Trophoblast cell (in vitro differentiated cells and primary cell): Measurements from ENCODE around the gene TIMP3.

ENCODE experiments used
- DNase-seq, 2 donors: peaks; one replicate each; pipeline ENCODE4 v3.0.0-alpha.2; 2016
- H2AFZ ChIP-seq: 2 replicates; pipeline ENCODE4 v1.6.1; 2013; ENCODE audit warnings: low read length, moderate library complexity, mild to moderate bottlenecking; ENCODE audit not compliant: insufficient read depth, poor library complexity
- H2AK5ac ChIP-seq: 2 replicates; pipeline ENCODE4 v1.6.1; 2013; ENCODE audit warnings: mild to moderate bottlenecking, low read length
- H2BK120ac ChIP-seq: 2 replicates; pipeline ENCODE4 v1.6.1; 2013; ENCODE audit warnings: low read length, mild to moderate bottlenecking, moderate library complexity; ENCODE audit not compliant: insufficient read depth, poor library complexity
- H2BK12ac ChIP-seq: 2 replicates; pipeline ENCODE4 v1.6.1; 2013; ENCODE audit warnings: mild to moderate bottlenecking, low read length, moderate library complexity
- H2BK5ac ChIP-seq: 2 replicates; pipeline ENCODE4 v1.6.1; 2013; ENCODE audit warnings: low read length, low read depth, moderate library complexity, mild to moderate bottlenecking; ENCODE audit not compliant: poor library complexity
- H3K14ac ChIP-seq: 2 replicates; pipeline ENCODE4 v1.6.1; 2013; ENCODE audit warnings: mild to moderate bottlenecking, low read length
- H3K18ac ChIP-seq: 2 replicates; pipeline ENCODE4 v1.6.1; 2013; ENCODE audit warnings: mild to moderate bottlenecking, low read length
- H3K23ac ChIP-seq: 2 replicates; pipeline ENCODE4 v1.6.1; 2013; ENCODE audit warnings: low read length
- H3K27ac ChIP-seq: 2 replicates; pipeline ENCODE4 v1.5.1; 2013; ENCODE audit warnings: low read depth, mild to moderate bottlenecking, inconsistent platforms, low read length, moderate library complexity
- H3K27me3 ChIP-seq: 2 replicates; pipeline ENCODE4 v1.6.1; 2013; ENCODE audit warnings: inconsistent platforms, mild to moderate bottlenecking, low read length, moderate library complexity; ENCODE audit not compliant: insufficient read depth
- H3K36me3 ChIP-seq, 2 experiments: 1 replicate in 1 of 2; 2 replicates in 1 of 2; pipeline ENCODE4 v1.6.1; 2013; ENCODE audit warnings: low read length in 2 of 2, mild to moderate bottlenecking in 2 of 2, moderate library complexity in 1 of 2; ENCODE audit not compliant: insufficient read depth in 2 of 2, control insufficient read depth in 1 of 2
- H3K4ac ChIP-seq: 2 replicates; pipeline ENCODE4 v1.6.1; 2013; ENCODE audit warnings: low read depth, mild to moderate bottlenecking, low read length, moderate library complexity
- H3K4me1 ChIP-seq, 2 experiments: 1 replicate in 1 of 2; 2 replicates in 1 of 2; pipeline ENCODE4 v1.6.1; 2013; ENCODE audit warnings: low read length in 2 of 2, mild to moderate bottlenecking in 2 of 2, moderate library complexity in 1 of 2; ENCODE audit not compliant: insufficient read depth in 2 of 2, control insufficient read depth in 1 of 2
- H3K4me2 ChIP-seq: 2 replicates; pipeline ENCODE4 v1.6.1; 2013; ENCODE audit warnings: inconsistent platforms, mild to moderate bottlenecking, low read length, moderate library complexity
- H3K4me3 ChIP-seq: 2 replicates; pipeline ENCODE4 v1.5.1; 2013; ENCODE audit warnings: mild to moderate bottlenecking, low read depth, low read length, inconsistent platforms
- H3K79me1 ChIP-seq: one replicate; pipeline ENCODE4 v1.6.1; 2013; ENCODE audit warnings: low read length
- H3K79me2 ChIP-seq: 2 replicates; pipeline ENCODE4 v1.6.1; 2013; ENCODE audit warnings: low read length, mild to moderate bottlenecking; ENCODE audit not compliant: control insufficient read depth, insufficient read depth, poor library complexity
- H3K9ac ChIP-seq: 2 replicates; pipeline ENCODE4 v1.6.1; 2013; ENCODE audit warnings: mild to moderate bottlenecking, low read length
- H3K9me3 ChIP-seq: 2 replicates; pipeline ENCODE4 v1.6.1; 2013; ENCODE audit warnings: low read depth, mild to moderate bottlenecking, control low read depth, inconsistent platforms, low read length; ENCODE audit not compliant: insufficient read depth
- H4K12ac ChIP-seq: 2 replicates; pipeline ENCODE4 v1.6.1; 2013; ENCODE audit warnings: low read depth, mild to moderate bottlenecking, low read length, moderate library complexity
- H4K8ac ChIP-seq: 2 replicates; pipeline ENCODE4 v1.6.1; 2013; ENCODE audit warnings: low read depth, mild to moderate bottlenecking, low read length, moderate library complexity
- H4K91ac ChIP-seq: one replicate; pipeline ENCODE4 v1.6.1; 2013; ENCODE audit warnings: low read depth, mild to moderate bottlenecking, low read length, moderate library complexity
- WGBS: extraction: QIAGEN DNeasy Blood & Tissue Kit; methylation state at CpG from one replicate; pipeline ENCODE4 v1.1.7; 2013; ENCODE audit warnings: missing lambda C conversion rate; ENCODE audit not compliant: insufficient read length, insufficient coverage; ENCODE audit errors: extremely low coverage; 5-methylcytosine and 5-hydroxymethylcytosine counted together

TIMP3 gene

DNA sequence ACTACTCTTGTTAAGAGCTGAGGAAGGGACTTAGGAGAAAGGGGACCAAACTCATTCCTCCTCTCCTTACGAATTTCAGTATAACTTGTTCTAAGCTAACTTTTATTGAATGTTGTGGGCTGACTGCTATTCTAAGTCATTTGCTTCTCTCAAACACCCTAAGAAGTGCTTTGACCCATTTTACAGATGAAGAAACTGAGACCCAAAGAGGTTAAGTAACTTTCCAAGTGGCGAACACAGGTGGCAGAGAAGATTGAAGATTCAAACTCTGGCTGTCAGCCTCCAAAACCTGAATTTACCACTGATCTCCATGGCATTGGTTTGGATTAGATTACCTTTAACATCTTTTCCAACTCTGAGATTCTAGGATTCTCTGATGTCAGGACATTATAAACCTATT lies 52.2 kb downstream of the TIMP3 start:
- H3K36me3 ChIP-seq = peaks cover 51 to 80% of the 10 kb centered on the region in 2 experiments
- no peak overlapping the region for H3K4me3 ChIP-seq
- H3K4ac ChIP-seq = no peak overlapping the region
- no peak overlapping the region for H3K18ac ChIP-seq
- no peak overlapping the region for H2AK5ac ChIP-seq
- no peak overlapping the region for H2AFZ ChIP-seq
- no peak overlapping the region for H4K12ac ChIP-seq
- H3K4me1 ChIP-seq = peaks cover 3 to 4% of the 10 kb centered on the region in 2 experiments
- no peak overlapping the region for H3K23ac ChIP-seq
- WGBS = no CpG with 5 or more reads among the region's 2 CpGs
- H3K79me2 ChIP-seq = no peaks in the 10 kb centered on the region
- no peaks in the 10 kb centered on the region for H3K79me1 ChIP-seq
- H3K9ac ChIP-seq = no peak overlapping the region
- H3K9me3 ChIP-seq = peaks cover 2% of the 10 kb centered on the region
- no peak overlapping the region for H2BK12ac ChIP-seq
- no peak for DNase-seq
- no peak overlapping the region for H4K91ac ChIP-seq
- no peak overlapping the region for H2BK120ac ChIP-seq
- H3K14ac ChIP-seq = no peak overlapping the region
- H3K4me2 ChIP-seq = no peak overlapping the region
- no peak overlapping the region for H4K8ac ChIP-seq
- H3K27ac ChIP-seq = no peak overlapping the region
- H2BK5ac ChIP-seq = no peak overlapping the region
- no peaks in the 10 kb centered on the region for H3K27me3 ChIP-seq

- H3K79me2 ChIP-seq = no peaks in the 10 kb centered on the region
These were observed 52.9 kb downstream of the TIMP3 start for GRCh38 chr22:32854351-32854804.

DNA sequence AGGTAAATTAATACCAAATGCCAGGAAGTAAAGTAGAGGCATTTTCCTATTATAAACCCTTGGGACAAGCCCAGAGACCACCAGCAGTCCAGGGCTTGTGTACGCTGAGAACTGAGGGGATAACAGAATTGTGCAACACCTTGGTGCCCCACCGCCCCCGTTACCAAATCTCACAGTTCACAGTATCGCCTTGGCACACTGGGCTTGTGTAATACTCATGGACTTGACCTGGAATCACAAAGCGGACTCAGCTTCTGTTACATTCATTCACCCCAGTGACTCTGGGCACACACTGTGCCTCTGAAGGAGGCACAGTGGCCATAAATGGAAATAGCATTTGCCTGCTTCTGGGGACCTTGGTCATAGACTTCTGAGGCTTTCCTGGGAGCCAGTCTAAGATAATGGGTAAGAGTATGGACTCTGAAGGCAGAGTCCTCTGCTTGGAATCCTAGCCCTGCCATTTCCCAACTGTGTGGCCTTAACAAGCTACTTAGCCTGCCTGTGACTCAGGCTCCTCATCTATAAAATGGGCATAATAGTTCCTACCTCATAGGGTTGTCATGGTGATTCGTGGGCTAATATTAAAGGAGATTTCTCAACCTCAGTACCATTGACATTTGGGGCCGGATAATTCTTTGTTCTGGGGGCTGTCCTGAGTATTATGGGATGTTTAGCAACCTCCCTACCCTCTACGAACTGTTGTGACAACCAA lies 53.7 kb downstream of the TIMP3 start:
- H4K12ac ChIP-seq = no peak overlapping the region
- no peak overlapping the region for H2AFZ ChIP-seq
- no peak overlapping the region for H3K14ac ChIP-seq
- no peak overlapping the region for H4K91ac ChIP-seq
- H3K4me1 ChIP-seq = peaks cover 3 to 4% of the 10 kb centered on the region in 2 experiments
- no peak overlapping the region for H4K8ac ChIP-seq
- H3K79me2 ChIP-seq = no peaks in the 10 kb centered on the region
- H2BK5ac ChIP-seq = no peak overlapping the region
- peaks cover 52 to 81% of the 10 kb centered on the region in 2 experiments for H3K36me3 ChIP-seq
- H3K9ac ChIP-seq = no peak overlapping the region
- H2AK5ac ChIP-seq = no peak overlapping the region
- no peak overlapping the region for H3K23ac ChIP-seq
- no peak overlapping the region for H3K4ac ChIP-seq
- no CpG with 5 or more reads among the region's 8 CpGs for WGBS
- peaks cover 2% of the 10 kb centered on the region for H3K9me3 ChIP-seq
- H3K18ac ChIP-seq = no peak overlapping the region
- DNase-seq = peak; percentile 72 to 81
- no peak overlapping the region for H3K4me2 ChIP-seq
- H3K27ac ChIP-seq = no peak overlapping the region
- H2BK12ac ChIP-seq = no peak overlapping the region
- no peaks in the 10 kb centered on the region for H3K79me1 ChIP-seq
- no peak overlapping the region for H3K4me3 ChIP-seq
- no peaks in the 10 kb centered on the region for H3K27me3 ChIP-seq
- H2BK120ac ChIP-seq = no peak overlapping the region

More at GRCh38 chr22:32854351-32854804, 52.9 kb downstream of the TIMP3 start:
- Histone ChIP-seq H2BK12ac (no peak overlapping the region), H3K27ac (no peak overlapping the region), H2BK5ac (no peak overlapping the region), H4K91ac (no peak overlapping the region), H3K23ac (no peak overlapping the region), H3K9me3 (peaks cover 2% of the 10 kb centered on the region), H3K18ac (no peak overlapping the region), H3K9ac (no peak overlapping the region), H4K8ac (no peak overlapping the region), H4K12ac (no peak overlapping the region), H3K27me3 (no peaks in the 10 kb centered on the region), H3K4me1 (peaks cover 3 to 4% of the 10 kb centered on the region in 2 experiments), H3K79me1 (no peaks in the 10 kb centered on the region), H3K14ac (no peak overlapping the region), H3K4ac (no peak overlapping the region), H3K4me2 (no peak overlapping the region), H3K36me3 (peaks cover 53 to 82% of the 10 kb centered on the region in 2 experiments), H2AK5ac (no peak overlapping the region), H3K4me3 (no peak overlapping the region), H2AFZ (no peak overlapping the region), H2BK120ac (no peak overlapping the region)
- DNase-seq = peak in 1 of 2 donors; percentile 34
- WGBS = no CpG with 5 or more reads among the region's 14 CpGs

- H3K9me3 ChIP-seq = peaks cover 6% of the 10 kb centered on the region
- H2BK120ac ChIP-seq = no peak overlapping the region
- no peaks in the 10 kb centered on the region for H3K27me3 ChIP-seq
- no peak overlapping the region for H4K8ac ChIP-seq
- no peak overlapping the region for H2BK12ac ChIP-seq
- no peak overlapping the region for H3K4me2 ChIP-seq
- DNase-seq = peak in 1 of 2 donors; percentile 83
- H3K4ac ChIP-seq = no peak overlapping the region
- no peak overlapping the region for H2AFZ ChIP-seq
- H3K27ac ChIP-seq = no peak overlapping the region
- H4K12ac ChIP-seq = no peak overlapping the region
- no peak overlapping the region for H2BK5ac ChIP-seq
- WGBS = no CpG with 5 or more reads among the region's 3 CpGs
- no peak overlapping the region for H3K14ac ChIP-seq
- no peaks in the 10 kb centered on the region for H3K79me1 ChIP-seq
- no peak overlapping the region for H3K23ac ChIP-seq
- H3K18ac ChIP-seq = no peak overlapping the region
- no peak overlapping the region for H3K4me3 ChIP-seq
- H3K79me2 ChIP-seq = no peaks in the 10 kb centered on the region
- no peak overlapping the region for H2AK5ac ChIP-seq
- no peak overlapping the region for H4K91ac ChIP-seq
- no peak overlapping the region for H3K9ac ChIP-seq
- peaks cover 3 to 4% of the 10 kb centered on the region in 2 experiments for H3K4me1 ChIP-seq
- H3K36me3 ChIP-seq = peaks cover 41 to 66% of the 10 kb centered on the region in 2 experiments
These were observed 56.7 kb downstream of the TIMP3 start for GRCh38 chr22:32858121-32858703.
